MCF 10A (cell line): ENCODE measurements around the gene GRID1. TPM values are rescaled to one million over a fixed set of nuclear protein-coding genes. Genes with fewer than 3 reads are reported as not detected.

Source experiments
- BruUV-seq: library from RNA; stranded (reverse); fragments of 400-500 nt; replicated peaks from 2 replicates; lab custom pipeline; 2021; lab: Mats Ljungman, UMichigan
- CTCF ChIA-PET: fragments of 300-600 bp; sonication (Branson Sonifier 250); formaldehyde crosslinking; extraction: SDS; loops from one replicate; lab custom pipeline; 2021; ENCODE audit warnings: antibody characterized with exemption, inconsistent platforms; lab: Yijun Ruan, JAX
- POLR2A ChIA-PET: fragments of 300-600, 350-650 bp; sonication (Branson Sonifier 250); formaldehyde crosslinking; extraction: SDS; loops from one replicate; lab custom pipeline; 2020; ENCODE audit warnings: antibody characterized with exemption, inconsistent platforms; lab: Yijun Ruan, JAX
- DNase-seq: peaks from one replicate; pipeline ENCODE4 v3.0.0-alpha.2; 2018; ENCODE audit not compliant: unreplicated experiment
- H3K27ac Mint-ChIP-seq: one replicate; pipeline ENCODE4 v1.8.0; 2022; ENCODE audit warnings: mild to moderate bottlenecking, low read depth, mixed read lengths; ENCODE audit not compliant: unreplicated experiment
- H3K27me3 Mint-ChIP-seq: one replicate; pipeline ENCODE4 v1.8.0; 2022; ENCODE audit warnings: mixed read lengths; ENCODE audit not compliant: insufficient read depth, unreplicated experiment
- H3K36me3 Mint-ChIP-seq: one replicate; pipeline ENCODE4 v1.8.0; 2022; ENCODE audit warnings: mild to moderate bottlenecking, moderate library complexity, mixed read lengths; ENCODE audit not compliant: insufficient read depth, unreplicated experiment
- H3K4me1 Mint-ChIP-seq: one replicate; pipeline ENCODE4 v1.8.0; 2022; ENCODE audit warnings: mixed read lengths; ENCODE audit not compliant: insufficient read depth, unreplicated experiment
- H3K4me3 Mint-ChIP-seq: one replicate; pipeline ENCODE4 v1.8.0; 2022; ENCODE audit warnings: mild to moderate bottlenecking, moderate library complexity, mixed read lengths; ENCODE audit not compliant: unreplicated experiment
- H3K9me3 Mint-ChIP-seq: one replicate; pipeline ENCODE4 v1.8.0; 2022; ENCODE audit warnings: mixed read lengths; ENCODE audit not compliant: unreplicated experiment
- intact Hi-C: fragments of 100-400 bp; cut with micrococcal nuclease; formaldehyde crosslinking; loops from 2 replicates; pipeline ENCODE4 v1.14.1; 2022
- total RNA-seq: library from RNA; stranded (reverse); gene quantifications from 2 replicates; pipeline ENCODE4 v1.2.3, GENCODE V29; 2022
- TF ChIP-seq, protein P1 (sequence below): fragments of 200-600 bp; IDR thresholded peaks from one replicate; pipeline ENCODE4 v1.8.0; 2022; ENCODE audit warnings: antibody characterized with exemption, mild to moderate bottlenecking; ENCODE audit not compliant: unreplicated experiment

Gene GRID1
- total RNA-seq, 1 experiment from 2014 or later = not detected

DNA sequence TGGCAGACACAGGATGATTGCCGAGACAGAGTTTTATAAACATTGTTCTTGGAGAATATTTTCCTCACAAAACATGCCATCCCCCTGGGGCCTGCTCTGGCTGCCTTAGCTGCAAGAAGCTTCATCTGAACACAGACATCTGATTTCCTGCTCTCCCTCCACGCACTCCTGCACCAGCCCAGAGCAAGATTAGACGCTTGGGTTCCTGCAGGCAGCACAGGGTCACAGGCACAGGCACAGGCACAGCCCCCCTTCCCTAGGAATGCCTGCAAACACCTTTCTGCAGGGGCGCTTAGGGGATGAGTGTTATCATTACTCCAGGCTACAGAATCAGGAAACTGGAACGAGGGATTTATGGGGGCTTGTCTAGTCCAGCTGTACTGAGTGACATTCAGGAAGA lies 450.3 kb downstream of the GRID1 start:
- Mint-ChIP-seq H3K27me3 (no peaks in the 10 kb centered on the region), H3K27ac (no peak overlapping the region), H3K36me3 (no peaks in the 10 kb centered on the region), H3K4me1 (no peaks in the 10 kb centered on the region), H3K4me3 (no peak overlapping the region), H3K9me3 (peaks cover 1% of the 10 kb centered on the region)
- CTCF ChIA-PET = interaction anchor here (1.7 kb wide), 1 partner anchor 79 kb away, joined by 6 read pairs; no protein-coding TSS in a partner anchor
- POLR2A ChIA-PET = no interaction called here
- intact Hi-C loops = no loop called here
- BruUV-seq = no TSS peak
- no peak for DNase-seq
- TF ChIP-seq, protein P1, sequence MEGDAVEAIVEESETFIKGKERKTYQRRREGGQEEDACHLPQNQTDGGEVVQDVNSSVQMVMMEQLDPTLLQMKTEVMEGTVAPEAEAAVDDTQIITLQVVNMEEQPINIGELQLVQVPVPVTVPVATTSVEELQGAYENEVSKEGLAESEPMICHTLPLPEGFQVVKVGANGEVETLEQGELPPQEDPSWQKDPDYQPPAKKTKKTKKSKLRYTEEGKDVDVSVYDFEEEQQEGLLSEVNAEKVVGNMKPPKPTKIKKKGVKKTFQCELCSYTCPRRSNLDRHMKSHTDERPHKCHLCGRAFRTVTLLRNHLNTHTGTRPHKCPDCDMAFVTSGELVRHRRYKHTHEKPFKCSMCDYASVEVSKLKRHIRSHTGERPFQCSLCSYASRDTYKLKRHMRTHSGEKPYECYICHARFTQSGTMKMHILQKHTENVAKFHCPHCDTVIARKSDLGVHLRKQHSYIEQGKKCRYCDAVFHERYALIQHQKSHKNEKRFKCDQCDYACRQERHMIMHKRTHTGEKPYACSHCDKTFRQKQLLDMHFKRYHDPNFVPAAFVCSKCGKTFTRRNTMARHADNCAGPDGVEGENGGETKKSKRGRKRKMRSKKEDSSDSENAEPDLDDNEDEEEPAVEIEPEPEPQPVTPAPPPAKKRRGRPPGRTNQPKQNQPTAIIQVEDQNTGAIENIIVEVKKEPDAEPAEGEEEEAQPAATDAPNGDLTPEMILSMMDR = no peak

DNA sequence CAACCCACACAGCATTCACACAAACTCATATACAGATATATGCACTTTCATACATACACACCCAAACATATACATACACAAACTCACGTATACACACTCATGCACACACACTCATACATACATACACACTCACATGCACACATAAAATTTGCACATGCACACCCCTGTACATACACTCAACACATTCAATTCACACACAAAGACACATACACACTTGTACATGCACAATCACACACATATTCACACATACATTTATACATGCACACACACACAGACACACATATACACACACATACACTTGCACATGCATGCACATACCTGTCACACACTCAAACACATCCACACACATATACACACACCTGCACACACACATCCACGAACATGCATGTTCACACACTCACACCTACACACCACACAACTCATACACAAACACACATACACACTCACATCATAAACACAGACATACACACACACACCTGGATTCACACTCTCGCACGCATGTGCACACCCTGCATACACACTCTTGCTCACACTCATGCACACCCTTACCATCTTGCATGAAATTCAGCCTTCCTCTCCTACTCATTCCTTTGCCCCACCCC lies 451.2 kb downstream of the GRID1 start:
- Mint-ChIP-seq H3K36me3 (no peaks in the 10 kb centered on the region), H3K9me3 (peaks cover 11% of the 10 kb centered on the region), H3K27me3 (no peaks in the 10 kb centered on the region), H3K4me1 (no peaks in the 10 kb centered on the region), H3K4me3 (no peak overlapping the region), H3K27ac (no peak overlapping the region)
- DNase-seq = no peak
- POLR2A ChIA-PET = no interaction called here
- TF ChIP-seq, protein P1 = no peak
- CTCF ChIA-PET = no interaction called here
- intact Hi-C loops = no loop called here
- no TSS peak for BruUV-seq

DNA sequence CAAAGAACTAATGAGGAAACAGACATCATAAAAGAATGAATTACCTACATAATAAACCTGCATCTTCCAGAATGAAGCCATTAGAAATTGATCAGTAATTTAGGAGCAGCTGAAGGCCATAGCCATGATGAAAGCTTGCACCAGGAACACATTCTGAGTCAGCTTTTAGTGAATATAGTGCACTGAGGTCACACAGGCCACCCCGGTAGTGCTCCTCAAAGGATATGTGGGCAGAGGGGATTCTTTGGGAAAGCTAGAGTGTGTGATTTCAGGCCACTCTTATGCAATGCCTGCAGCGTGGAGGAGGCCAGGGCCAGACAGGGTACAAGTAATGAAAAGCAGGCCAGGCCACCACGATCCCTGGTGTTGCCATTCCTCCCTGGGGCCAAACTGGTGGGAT lies 451.9 kb downstream of the GRID1 start:
- DNase-seq = no peak
- TF ChIP-seq, protein P1 = no peak
- Mint-ChIP-seq H3K27me3 (no peaks in the 10 kb centered on the region), H3K4me1 (no peaks in the 10 kb centered on the region), H3K4me3 (no peak overlapping the region), H3K9me3 (peaks cover 15% of the 10 kb centered on the region), H3K36me3 (no peaks in the 10 kb centered on the region), H3K27ac (no peak overlapping the region)
- ChIA-PET POLR2A (no interaction called here), CTCF (interaction anchor here (0.7 kb wide), 1 partner anchor 384 kb away, joined by 3 read pairs; no protein-coding TSS in a partner anchor)
- intact Hi-C loops = no loop called here
- BruUV-seq = no TSS peak

DNA sequence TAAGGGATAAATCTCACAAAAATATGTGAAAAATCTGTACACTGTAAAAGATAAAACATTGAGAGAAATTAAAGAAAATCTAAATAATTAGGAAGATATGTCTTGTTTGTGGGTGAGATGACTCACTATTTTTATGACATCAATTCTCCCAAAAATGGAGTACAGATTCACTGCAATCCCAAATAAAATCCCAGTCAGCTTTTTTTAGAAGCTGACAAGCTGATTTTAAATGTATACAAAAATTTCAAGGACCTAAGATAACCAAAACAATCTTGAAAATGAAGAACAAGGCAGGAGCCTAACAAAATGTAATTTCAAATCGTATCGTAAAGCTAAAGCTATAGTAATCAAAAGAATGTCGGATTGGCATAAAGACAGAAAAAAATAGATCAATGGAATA lies 458.1 kb downstream of the GRID1 start:
- TF ChIP-seq, protein P1 = no peak
- DNase-seq = no peak
- Mint-ChIP-seq H3K4me1 (no peaks in the 10 kb centered on the region), H3K27me3 (no peaks in the 10 kb centered on the region), H3K36me3 (no peaks in the 10 kb centered on the region), H3K9me3 (peaks cover 15% of the 10 kb centered on the region), H3K4me3 (no peak overlapping the region), H3K27ac (no peak overlapping the region)
- CTCF ChIA-PET = interaction anchor here (0.7 kb wide), 1 partner anchor 30 kb away, joined by 4 read pairs; no protein-coding TSS in a partner anchor
- BruUV-seq = no TSS peak
- intact Hi-C loops = no loop called here
- POLR2A ChIA-PET = no interaction called here
